Prostate gland (tissue), 2 donors: ENCODE data around the gene PRDM10.
"Not testable (repeated sequence)": the region's sequence is repeated elsewhere in the genome, so short reads cannot be mapped to it uniquely, and the experiment has no call there.

Source experiments
- POLR2A ChIP-seq: fragments of 450-650 bp; IDR thresholded peaks from one replicate; pipeline ENCODE4 v1.6.1; 2016; ENCODE audit warnings: antibody characterized with exemption, mild to moderate bottlenecking
- TF ChIP-seq, protein P1 (sequence below), 4 experiments: fragments of 200-600 bp in 2 of 4; fragments of 450-650 bp in 2 of 4; sonication (generic) in 2 of 4; IDR thresholded peaks; 1 replicate in 3 of 4; 2 replicates in 1 of 4; pipeline ENCODE4 v1.5.1; 2016 to 2019; ENCODE audit warnings: antibody characterized with exemption in 4 of 4, mild to moderate bottlenecking in 2 of 4, moderate library complexity in 2 of 4

DNA sequence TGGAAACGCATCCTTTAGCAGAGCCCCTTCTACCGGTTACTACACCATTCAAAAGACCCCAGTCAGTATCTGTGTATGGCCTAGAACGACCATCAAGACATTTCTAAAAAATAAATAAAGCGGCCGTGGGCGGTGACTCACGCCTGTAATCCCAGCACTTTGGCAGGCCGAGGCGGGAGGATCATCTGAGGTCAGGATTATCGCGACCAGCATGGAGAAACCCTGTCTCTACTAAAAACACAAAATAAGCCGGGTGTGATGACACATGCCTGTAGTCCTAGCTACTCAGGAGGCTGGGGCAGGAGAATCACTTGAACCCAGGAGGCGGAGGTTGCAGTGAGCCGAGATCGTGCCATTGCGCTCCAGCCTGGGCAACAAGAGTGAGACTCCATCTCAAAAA, 134.0 kb downstream of the PRDM10 start:
- not testable (repeated sequence) for TF ChIP-seq POLR2A
- TF ChIP-seq, protein P1, sequence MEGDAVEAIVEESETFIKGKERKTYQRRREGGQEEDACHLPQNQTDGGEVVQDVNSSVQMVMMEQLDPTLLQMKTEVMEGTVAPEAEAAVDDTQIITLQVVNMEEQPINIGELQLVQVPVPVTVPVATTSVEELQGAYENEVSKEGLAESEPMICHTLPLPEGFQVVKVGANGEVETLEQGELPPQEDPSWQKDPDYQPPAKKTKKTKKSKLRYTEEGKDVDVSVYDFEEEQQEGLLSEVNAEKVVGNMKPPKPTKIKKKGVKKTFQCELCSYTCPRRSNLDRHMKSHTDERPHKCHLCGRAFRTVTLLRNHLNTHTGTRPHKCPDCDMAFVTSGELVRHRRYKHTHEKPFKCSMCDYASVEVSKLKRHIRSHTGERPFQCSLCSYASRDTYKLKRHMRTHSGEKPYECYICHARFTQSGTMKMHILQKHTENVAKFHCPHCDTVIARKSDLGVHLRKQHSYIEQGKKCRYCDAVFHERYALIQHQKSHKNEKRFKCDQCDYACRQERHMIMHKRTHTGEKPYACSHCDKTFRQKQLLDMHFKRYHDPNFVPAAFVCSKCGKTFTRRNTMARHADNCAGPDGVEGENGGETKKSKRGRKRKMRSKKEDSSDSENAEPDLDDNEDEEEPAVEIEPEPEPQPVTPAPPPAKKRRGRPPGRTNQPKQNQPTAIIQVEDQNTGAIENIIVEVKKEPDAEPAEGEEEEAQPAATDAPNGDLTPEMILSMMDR (IDR thresholded peaks at IDR 0.05) = not testable (repeated sequence)
